Measurements from ENCODE around the gene ARHGEF4.

ARHGEF4 gene

DNA sequence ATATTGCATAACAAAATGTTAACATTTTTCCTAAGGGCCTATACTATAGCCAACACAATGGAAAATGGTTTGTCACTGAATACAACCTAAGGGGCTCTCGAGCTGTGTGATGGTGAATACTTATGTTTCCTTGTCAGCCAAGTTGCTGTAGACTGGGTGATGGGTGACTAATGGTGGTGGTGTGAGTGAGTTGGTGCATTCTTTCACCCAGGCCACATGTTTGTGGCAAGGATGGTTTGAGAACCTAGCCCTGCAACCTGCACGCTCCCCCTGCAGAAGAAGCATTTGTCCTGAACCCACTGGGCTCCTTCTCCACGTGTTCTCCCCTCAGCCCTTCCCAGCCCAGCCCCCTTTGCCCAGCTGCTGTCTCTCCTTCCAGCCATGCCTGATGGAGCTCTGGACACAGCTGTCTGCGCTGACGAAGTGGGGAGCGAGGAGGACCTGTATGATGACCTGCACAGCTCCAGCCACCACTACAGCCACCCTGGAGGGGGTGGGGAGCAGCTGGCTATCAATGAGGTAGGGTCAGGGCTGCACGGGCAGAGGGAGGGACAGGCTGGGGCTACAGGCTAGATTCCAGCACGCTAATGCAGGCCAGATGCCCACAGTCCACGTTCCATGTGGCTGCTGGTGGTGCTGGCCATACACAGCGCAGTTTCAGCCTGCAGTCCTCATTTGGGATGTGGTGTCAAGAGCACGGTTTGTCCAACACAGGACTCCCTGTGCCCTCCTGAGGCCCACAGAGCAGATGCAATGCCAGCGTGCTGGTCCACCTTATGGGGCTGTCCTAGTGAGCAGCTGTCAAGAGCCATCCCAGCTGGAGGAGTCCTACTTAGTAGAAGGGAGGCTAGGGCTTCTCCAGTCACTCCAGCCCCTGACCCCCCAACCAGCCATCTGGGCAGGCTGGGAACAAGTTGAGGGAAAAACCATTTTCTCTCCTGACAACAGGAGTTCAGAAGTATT, 191.1 kb downstream of the ARHGEF4 start:
- Histone ChIP-seq H3K36me3 (ENCODE audit: insufficient read depth, low read length) (no peaks in the 10 kb centered on the region), H3K9ac (ENCODE audit: insufficient read length) (no peak overlapping the region), H3K27ac (no peak overlapping the region), H3K9me3 (ENCODE audit: low read depth, low read length) (no peaks in the 10 kb centered on the region), H3K4me3 (no peak overlapping the region)
- no peak for DNase-seq (ENCODE audit: low read depth, low spot score)
- TF ChIP-seq POLR2AphosphoS5 (IDR thresholded peaks at IDR 0.05; ENCODE audit: borderline replicate concordance, low read depth, low read length): no peak
- no peak for TF ChIP-seq FOXP2 (optimal IDR thresholded peaks at IDR 0.05; ENCODE audit: control extremely low read depth, extremely low read length, insufficient read depth)
- no peak for TF ChIP-seq EZH2 (IDR thresholded peaks at IDR 0.05)

DNA sequence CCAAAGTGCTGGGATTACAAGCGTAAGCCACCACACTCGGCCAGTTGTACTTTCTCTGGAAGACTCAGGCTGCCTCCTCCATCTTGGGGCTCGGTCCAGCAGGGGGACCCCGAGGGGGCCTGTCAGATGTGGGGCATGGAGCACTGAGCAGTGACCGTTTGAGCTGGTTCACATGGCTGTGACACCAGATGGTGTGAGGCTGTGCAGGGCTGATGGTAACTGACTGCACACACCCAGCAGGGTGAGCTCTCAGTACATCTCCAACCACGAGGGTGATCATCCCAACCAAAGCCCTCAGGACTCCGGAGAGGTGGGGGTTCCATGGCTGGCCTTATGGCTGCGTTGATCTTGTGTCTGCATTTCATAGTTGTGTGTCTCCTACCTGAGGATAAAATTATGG, 193.1 kb downstream of the ARHGEF4 start:
- no peak for TF ChIP-seq POLR2AphosphoS5 (IDR thresholded peaks at IDR 0.05; ENCODE audit: borderline replicate concordance, low read depth, low read length)
- no peak for TF ChIP-seq EZH2 (IDR thresholded peaks at IDR 0.05)
- TF ChIP-seq FOXP2 (optimal IDR thresholded peaks at IDR 0.05; ENCODE audit: control extremely low read depth, extremely low read length, insufficient read depth): no peak
- H3K36me3 ChIP-seq (ENCODE audit: insufficient read depth, low read length): no peaks in the 10 kb centered on the region
- no peak for DNase-seq (ENCODE audit: low read depth, low spot score)
- H3K27ac ChIP-seq: no peak overlapping the region
- H3K9ac ChIP-seq (ENCODE audit: insufficient read length): no peak overlapping the region
- no peaks in the 10 kb centered on the region for H3K9me3 ChIP-seq (ENCODE audit: low read depth, low read length)
- no peak overlapping the region for H3K4me3 ChIP-seq

DNA sequence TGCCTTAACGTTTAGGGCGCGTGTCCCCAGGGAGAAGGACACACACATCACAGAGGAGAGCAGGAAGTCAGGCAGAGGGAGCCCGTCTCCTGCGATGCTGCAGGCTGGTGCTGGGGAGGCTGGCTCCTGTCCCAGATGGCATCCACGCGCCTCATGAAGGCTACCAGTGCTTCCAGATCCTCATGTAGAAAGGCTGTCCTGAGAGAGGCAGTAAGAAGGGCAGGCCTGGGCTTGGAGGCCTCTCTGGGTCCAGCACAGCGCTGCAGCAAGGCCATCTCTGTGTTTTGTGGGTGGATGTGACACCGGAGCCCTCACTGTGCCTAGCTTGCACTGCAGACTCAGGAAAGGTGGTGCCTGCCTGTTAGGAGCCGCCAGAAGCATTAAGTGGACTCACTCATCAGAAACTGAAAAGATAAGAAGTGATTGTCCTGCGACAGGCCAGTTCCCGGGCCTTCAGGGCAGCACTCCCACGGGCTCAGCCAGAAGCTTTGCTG, 193.8 kb downstream of the ARHGEF4 start:
- TF ChIP-seq FOXP2 (optimal IDR thresholded peaks at IDR 0.05; ENCODE audit: control extremely low read depth, extremely low read length, insufficient read depth) (no peak), POLR2AphosphoS5 (IDR thresholded peaks at IDR 0.05; ENCODE audit: borderline replicate concordance, low read depth, low read length) (no peak), EZH2 (IDR thresholded peaks at IDR 0.05) (no peak)
- no peak for DNase-seq (ENCODE audit: low read depth, low spot score)
- Histone ChIP-seq H3K4me3 (no peak overlapping the region), H3K36me3 (ENCODE audit: insufficient read depth, low read length) (no peaks in the 10 kb centered on the region), H3K27ac (no peak overlapping the region), H3K9me3 (ENCODE audit: low read depth, low read length) (no peaks in the 10 kb centered on the region), H3K9ac (ENCODE audit: insufficient read length) (no peak overlapping the region)

DNA sequence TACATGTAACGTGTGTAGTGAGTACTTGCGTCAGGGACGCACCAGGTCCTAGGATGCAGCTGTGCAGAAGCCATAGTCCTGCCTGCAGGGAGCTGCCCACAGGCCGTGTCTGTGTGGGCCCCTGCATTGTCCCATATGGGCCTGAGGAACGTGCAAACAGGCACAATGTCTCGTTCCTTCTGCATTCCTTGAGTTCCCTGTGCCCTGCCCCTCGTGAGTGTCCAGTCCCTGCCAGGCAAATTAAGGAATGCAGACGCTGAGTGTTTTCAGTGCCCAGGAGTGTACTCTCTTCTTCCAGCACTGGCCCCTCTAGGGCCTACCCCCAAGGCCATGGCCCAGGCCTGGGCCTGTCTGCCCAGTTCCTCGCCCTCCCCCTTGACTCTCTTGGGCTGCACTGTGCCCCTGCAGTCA, 194.7 kb downstream of the ARHGEF4 start:
- Histone ChIP-seq H3K9me3 (ENCODE audit: low read depth, low read length) (no peaks in the 10 kb centered on the region), H3K27ac (no peak overlapping the region), H3K36me3 (ENCODE audit: insufficient read depth, low read length) (no peaks in the 10 kb centered on the region), H3K4me3 (no peak overlapping the region), H3K9ac (ENCODE audit: insufficient read length) (no peak overlapping the region)
- TF ChIP-seq POLR2AphosphoS5 (IDR thresholded peaks at IDR 0.05; ENCODE audit: borderline replicate concordance, low read depth, low read length): no peak
- no peak for TF ChIP-seq EZH2 (IDR thresholded peaks at IDR 0.05)
- no peak for TF ChIP-seq FOXP2 (optimal IDR thresholded peaks at IDR 0.05; ENCODE audit: control extremely low read depth, extremely low read length, insufficient read depth)
- no peak for DNase-seq (ENCODE audit: low read depth, low spot score)

GRCh38 chr2:131031875-131032274, 195.2 kb downstream of the ARHGEF4 start:
- Histone ChIP-seq H3K9me3 (ENCODE audit: low read depth, low read length) (no peaks in the 10 kb centered on the region), H3K27ac (no peak overlapping the region), H3K36me3 (ENCODE audit: insufficient read depth, low read length) (no peaks in the 10 kb centered on the region), H3K9ac (ENCODE audit: insufficient read length) (no peak overlapping the region), H3K4me3 (no peak overlapping the region)
- TF ChIP-seq EZH2 (IDR thresholded peaks at IDR 0.05) (no peak), POLR2AphosphoS5 (IDR thresholded peaks at IDR 0.05; ENCODE audit: borderline replicate concordance, low read depth, low read length) (no peak), FOXP2 (optimal IDR thresholded peaks at IDR 0.05; ENCODE audit: control extremely low read depth, extremely low read length, insufficient read depth) (no peak)
- no peak for DNase-seq (ENCODE audit: low read depth, low spot score)

GRCh38 chr2:131032393-131032836, 195.7 kb downstream of the ARHGEF4 start:
- DNase-seq (ENCODE audit: low read depth, low spot score): no peak
- H3K36me3 ChIP-seq (ENCODE audit: insufficient read depth, low read length): no peaks in the 10 kb centered on the region
- H3K27ac ChIP-seq: no peak overlapping the region
- no peak overlapping the region for H3K4me3 ChIP-seq
- H3K9me3 ChIP-seq (ENCODE audit: low read depth, low read length): no peaks in the 10 kb centered on the region
- TF ChIP-seq FOXP2 (optimal IDR thresholded peaks at IDR 0.05; ENCODE audit: control extremely low read depth, extremely low read length, insufficient read depth) (no peak), POLR2AphosphoS5 (IDR thresholded peaks at IDR 0.05; ENCODE audit: borderline replicate concordance, low read depth, low read length) (no peak), EZH2 (IDR thresholded peaks at IDR 0.05) (no peak)
- no peak overlapping the region for H3K9ac ChIP-seq (ENCODE audit: insufficient read length)

GRCh38 chr2:131033786-131034121, 197.0 kb downstream of the ARHGEF4 start:
- DNase-seq (ENCODE audit: low read depth, low spot score): no peak
- TF ChIP-seq EZH2 (IDR thresholded peaks at IDR 0.05) (no peak), FOXP2 (optimal IDR thresholded peaks at IDR 0.05; ENCODE audit: control extremely low read depth, extremely low read length, insufficient read depth) (no peak), POLR2AphosphoS5 (IDR thresholded peaks at IDR 0.05; ENCODE audit: borderline replicate concordance, low read depth, low read length) (no peak)
- no peaks in the 10 kb centered on the region for H3K9me3 ChIP-seq (ENCODE audit: low read depth, low read length)
- H3K4me3 ChIP-seq: no peak overlapping the region
- no peak overlapping the region for H3K27ac ChIP-seq
- no peaks in the 10 kb centered on the region for H3K36me3 ChIP-seq (ENCODE audit: insufficient read depth, low read length)
- no peak overlapping the region for H3K9ac ChIP-seq (ENCODE audit: insufficient read length)

DNA sequence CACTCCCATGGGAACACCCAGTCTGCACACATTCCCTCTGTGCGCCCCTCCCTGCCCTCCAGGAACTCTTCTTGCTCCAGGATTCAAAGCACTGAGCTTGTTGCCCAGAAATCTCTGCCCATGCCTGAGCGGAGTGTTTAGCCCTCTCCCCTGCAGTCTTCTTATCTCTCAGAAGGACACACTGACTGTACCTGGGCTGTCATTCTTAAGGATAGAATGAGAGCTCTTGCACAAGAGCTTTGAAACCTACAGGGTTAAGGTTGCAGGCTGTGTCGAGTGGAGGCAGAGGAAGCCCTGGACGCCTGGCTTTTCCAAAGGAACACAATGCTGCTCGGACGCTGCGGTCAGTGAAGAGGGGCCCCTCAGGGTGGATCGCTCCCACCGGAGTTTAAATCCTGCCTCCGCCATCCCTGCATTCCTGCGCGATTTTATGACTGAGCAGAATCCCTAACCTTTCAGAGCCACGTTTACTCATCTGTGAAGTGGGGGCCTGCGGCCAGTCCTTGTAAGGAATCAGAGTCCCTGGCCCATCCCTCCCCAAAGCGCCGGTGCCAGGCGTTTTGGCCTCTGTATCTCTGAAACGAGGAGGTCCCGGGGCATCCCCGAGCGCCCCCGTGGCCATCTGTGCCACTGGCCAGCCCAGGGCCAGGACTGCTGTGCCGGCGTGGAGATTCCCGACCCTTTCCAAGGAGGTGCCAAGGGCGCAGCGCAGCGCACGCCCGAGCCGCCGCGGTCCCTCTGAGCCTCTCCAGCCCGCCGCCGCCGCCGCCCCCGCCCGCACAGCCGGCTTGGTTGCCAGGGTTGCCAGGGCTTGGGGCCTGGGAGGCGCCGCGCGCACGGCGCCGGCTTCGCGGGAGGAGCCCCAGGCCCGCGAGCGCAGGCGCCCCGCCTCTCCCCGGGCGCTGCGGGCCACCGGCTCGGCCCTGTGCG, 197.7 kb downstream of the ARHGEF4 start:
- TF ChIP-seq EZH2 (IDR thresholded peaks at IDR 0.05) (no peak), POLR2AphosphoS5 (IDR thresholded peaks at IDR 0.05; ENCODE audit: borderline replicate concordance, low read depth, low read length) (no peak), FOXP2 (optimal IDR thresholded peaks at IDR 0.05; ENCODE audit: control extremely low read depth, extremely low read length, insufficient read depth) (no peak)
- Histone ChIP-seq H3K27ac (no peak overlapping the region), H3K4me3 (peak overlapping the region; percentile 71), H3K9me3 (ENCODE audit: low read depth, low read length) (no peaks in the 10 kb centered on the region), H3K9ac (ENCODE audit: insufficient read length) (no peak overlapping the region), H3K36me3 (ENCODE audit: insufficient read depth, low read length) (no peaks in the 10 kb centered on the region)
- DNase-seq (ENCODE audit: low read depth, low spot score): no peak

Measured in SK-N-MC (cell line).